B cell (primary cell): ENCODE data around the gene MAD1L1. TPM values are rescaled to one million over a fixed set of nuclear protein-coding genes. Genes with fewer than 3 reads are reported as not detected.

ENCODE experiments used
- ATAC-seq: fragments of 200-7000 bp; cut with Tn5 transposase; one replicate; pipeline ENCODE4 v1.10.0; 2021; ENCODE audit warnings: low read depth, mild to moderate bottlenecking, moderate number of reproducible peaks, moderate library complexity
- CTCF ChIA-PET: fragments of 350-600 bp; sonication (Branson Sonifier 250); formaldehyde crosslinking; loops from one replicate; lab custom pipeline; 2021; ENCODE audit warnings: antibody characterized with exemption, inconsistent platforms; lab: Charles Lee
- POLR2A ChIA-PET: fragments of 350-600 bp; sonication (Branson Sonifier 250); formaldehyde crosslinking; loops from one replicate; lab custom pipeline; 2021; ENCODE audit warnings: antibody characterized with exemption; lab: Charles Lee
- DNase-seq: peaks from one replicate; pipeline ENCODE4 v3.0.0; 2013
- H2AFZ ChIP-seq: 2 replicates; pipeline ENCODE4 v1.6.1; 2012; ENCODE audit warnings: mild to moderate bottlenecking, low read depth, low read length; ENCODE audit not compliant: insufficient read depth, poor library complexity, severe bottlenecking
- H3K27ac ChIP-seq, 2 donors: 1 replicate in 1 of 2; 2 replicates in 1 of 2; pipeline ENCODE4 v1.5.1; 2012 to 2013; ENCODE audit warnings: low read length in 2 of 2, mild to moderate bottlenecking in 2 of 2, moderate library complexity in 1 of 2
- H3K27me3 ChIP-seq, 4 experiments: fragments of 200-600 bp in 1 of 4; sonication (generic) in 1 of 4; replicated peaks in 1 of 4; 1 replicate in 2 of 4; 2 replicates in 2 of 4; pipeline versions ENCODE4 v1.6.1 to v1.7.0; 2013 to 2016; ENCODE audit warnings: low read length in 3 of 4, mild to moderate bottlenecking in 2 of 4, mixed read lengths in 1 of 4, moderate library complexity in 1 of 4; ENCODE audit not compliant: insufficient read depth in 4 of 4, control insufficient read depth in 3 of 4; ENCODE audit errors: control extremely low read depth in 1 of 4
- H3K36me3 ChIP-seq, 2 experiments: replicated peaks in 1 of 2; 1 replicate in 1 of 2; 2 replicates in 1 of 2; pipeline versions ENCODE4 v1.6.1 to v1.7.1; 2013; ENCODE audit warnings: low read length in 1 of 2; ENCODE audit not compliant: insufficient read depth in 2 of 2, control insufficient read depth in 1 of 2; ENCODE audit errors: control extremely low read depth in 1 of 2, extremely low read depth in 1 of 2
- H3K4me1 ChIP-seq, 2 donors: fragments of 200-600 bp in 1 of 2; sonication (generic) in 1 of 2; 1 replicate in 1 of 2; 2 replicates in 1 of 2; pipeline versions ENCODE4 v1.5.1 to v1.6.1; 2013 to 2017; ENCODE audit warnings: low read length in 2 of 2; ENCODE audit not compliant: control insufficient read depth in 2 of 2, insufficient read depth in 2 of 2
- H3K4me2 ChIP-seq: replicated peaks from 2 replicates; pipeline ENCODE3; 2012; ENCODE audit warnings: mild to moderate bottlenecking, low read depth, low read length; ENCODE audit not compliant: poor library complexity, severe bottlenecking
- H3K4me3 ChIP-seq, 5 experiments: fragments of 200-600 bp in 1 of 5; sonication (generic) in 1 of 5; 1 replicate in 3 of 5; 2 replicates in 2 of 5; pipeline versions ENCODE4 v1.5.1 to v1.7.0; 2011 to 2016; ENCODE audit warnings: low read length in 4 of 5, mild to moderate bottlenecking in 4 of 5, low read depth in 2 of 5, control low read depth in 1 of 5, moderate library complexity in 1 of 5; ENCODE audit not compliant: insufficient read depth in 1 of 5; ENCODE audit errors: control extremely low read depth in 1 of 5, extremely low read depth in 1 of 5
- H3K79me2 ChIP-seq: fragments of 200-600 bp; sonication (generic); one replicate; pipeline ENCODE4 v1.6.0; 2016; ENCODE audit warnings: low read length; ENCODE audit not compliant: control insufficient read depth, insufficient read depth
- H3K9ac ChIP-seq: fragments of 200-600 bp; sonication (generic); 2 replicates; pipeline ENCODE4 v1.6.1; 2017; ENCODE audit warnings: mild to moderate bottlenecking, low read length, moderate library complexity
- H3K9me3 ChIP-seq, 3 donors: one replicate each; pipeline versions ENCODE4 v1.6.1 to v1.7.1; 2013; ENCODE audit warnings: low read length in 2 of 3; ENCODE audit not compliant: control insufficient read depth in 2 of 3, insufficient read depth in 1 of 3; ENCODE audit errors: control extremely low read depth in 1 of 3
- H4K20me1 ChIP-seq: 2 replicates; pipeline ENCODE4 v1.6.0; 2012; ENCODE audit warnings: mild to moderate bottlenecking, low read length; ENCODE audit not compliant: insufficient read depth, control insufficient read depth, poor library complexity, severe bottlenecking
- H3K27ac Mint-ChIP-seq: one replicate; pipeline ENCODE4 v1.8.0; 2021; ENCODE audit warnings: mixed read lengths
- H3K27me3 Mint-ChIP-seq: one replicate; pipeline ENCODE4 v1.8.0; 2021; ENCODE audit warnings: mixed read lengths
- H3K4me1 Mint-ChIP-seq: one replicate; pipeline ENCODE4 v1.8.0; 2021; ENCODE audit warnings: mixed read lengths
- H3K4me3 Mint-ChIP-seq: one replicate; pipeline ENCODE4 v1.8.0; 2021; ENCODE audit warnings: mixed read lengths
- H3K9me3 Mint-ChIP-seq: one replicate; pipeline ENCODE4 v1.8.0; 2022; ENCODE audit warnings: mixed read lengths; ENCODE audit not compliant: insufficient read depth
- CTCF ChIP-seq: fragments of 200-600 bp; IDR thresholded peaks from one replicate; pipeline ENCODE4 v1.8.0; 2022; ENCODE audit warnings: antibody characterized with exemption, mild to moderate bottlenecking
- EZH2 ChIP-seq: IDR thresholded peaks from 2 replicates; pipeline ENCODE4 v1.6.1; 2012; ENCODE audit warnings: borderline replicate concordance, low read depth, mild to moderate bottlenecking, moderate library complexity, low read length; ENCODE audit not compliant: insufficient read depth, poor library complexity, severe bottlenecking
- WGBS: methylation state at CpG from one replicate; pipeline ENCODE4 v1.1.5; 2013; ENCODE audit warnings: missing lambda C conversion rate; ENCODE audit not compliant: insufficient coverage; 5-methylcytosine and 5-hydroxymethylcytosine counted together
- intact Hi-C: fragments of 100-400 bp; cut with micrococcal nuclease; formaldehyde crosslinking; loops from one replicate; pipeline ENCODE4 v1.10.0; 2022
- polyA plus RNA-seq: library from polyadenylated mRNA; depleted of rRNA; stranded (reverse); fragments of >200 nt; gene quantifications from 2 replicates; pipeline ENCODE4 v1.2.3, GENCODE V29; 2012
- total RNA-seq, 2 donors: library from RNA; stranded (reverse); fragments of 120-200 nt in 1 of 2; gene quantifications; 1 replicate in 1 of 2; 2 replicates in 1 of 2; pipeline versions ENCODE4 v1.2.3 to v1.2.4, GENCODE V29; 2013 to 2022

Gene MAD1L1
- total and polyA plus RNA-seq, 2 donors (not counting 1 experiment from before 2014, with no cell fraction given), result 86.7 to 110 TPM

- no peaks in the 10 kb centered on the region for H4K20me1 ChIP-seq
- peaks cover 10 to 15% of the 10 kb centered on the region in 2 donors for H3K4me1 ChIP-seq
- no peak for ATAC-seq
- DNase-seq, result no peak
- H3K4me3 Mint-ChIP-seq, result no peak overlapping the region
- peaks cover 0 to 4% of the 10 kb centered on the region in 2 experiments for H3K36me3 ChIP-seq
- H3K4me3 ChIP-seq, result no peak overlapping the region
- peaks cover 4% of the 10 kb centered on the region for H3K79me2 ChIP-seq
- H3K27me3 Mint-ChIP-seq, result no peaks in the 10 kb centered on the region
- CTCF ChIA-PET, result no interaction called here
- no peak overlapping the region for H3K27ac ChIP-seq
- POLR2A ChIA-PET, result no interaction called here
- WGBS, result 98% methylated on average over 31 of the region's 33 CpGs
- intact Hi-C loops, result no loop called here
- no peaks in the 10 kb centered on the region for H3K9me3 Mint-ChIP-seq
- no peaks in the 10 kb centered on the region for H3K9me3 ChIP-seq
- peaks cover 36% of the 10 kb centered on the region for H3K4me1 Mint-ChIP-seq
- H3K4me2 ChIP-seq, result no peak overlapping the region
- H2AFZ ChIP-seq, result no peak overlapping the region
- peak overlapping the region; percentile 10 for H3K27ac Mint-ChIP-seq
- no peak for TF ChIP-seq CTCF
- no peak for TF ChIP-seq EZH2
- H3K27me3 ChIP-seq, result no peaks in the 10 kb centered on the region
- H3K9ac ChIP-seq, result no peak overlapping the region
These were observed 230.9 kb downstream of the MAD1L1 start for GRCh38 chr7:2001601-2002442.

- Histone ChIP-seq H3K4me1 (peaks cover 8 to 11% of the 10 kb centered on the region in 2 donors), H4K20me1 (no peaks in the 10 kb centered on the region), H3K79me2 (peaks cover 4% of the 10 kb centered on the region), H3K4me3 (no peak overlapping the region), H3K9me3 (no peaks in the 10 kb centered on the region), H3K27me3 (no peaks in the 10 kb centered on the region), H3K4me2 (no peak overlapping the region), H3K27ac (no peak overlapping the region), H2AFZ (no peak overlapping the region), H3K9ac (no peak overlapping the region), H3K36me3 (peaks cover 0 to 4% of the 10 kb centered on the region in 2 experiments)
- no peak for TF ChIP-seq CTCF
- TF ChIP-seq EZH2, result no peak
- ATAC-seq, result no peak
- Mint-ChIP-seq H3K9me3 (no peaks in the 10 kb centered on the region), H3K27me3 (no peaks in the 10 kb centered on the region), H3K27ac (no peak overlapping the region), H3K4me3 (peak overlapping the region; percentile 26), H3K4me1 (peaks cover 28% of the 10 kb centered on the region)
- WGBS, result 92% methylated on average over 25 of the region's 25 CpGs
- intact Hi-C loops, result no loop called here
- no peak for DNase-seq
- POLR2A ChIA-PET, result interaction anchor here (0.7 kb wide), 1 partner anchor 11 kb away, joined by 3 read pairs; no protein-coding TSS in a partner anchor
- CTCF ChIA-PET, result no interaction called here
These were observed 231.9 kb downstream of the MAD1L1 start for GRCh38 chr7:2000746-2001321.
